GM12878 (cell line): ENCODE measurements around the gene SELENOW. TPM values are rescaled to one million over a fixed set of nuclear protein-coding genes. Genes with fewer than 3 reads are reported as not detected.

ENCODE experiments used
- ASH2L ChIP-seq: fragments of 300-600, 200-600 bp; sonication (generic); IDR thresholded peaks from 2 replicates; pipeline ENCODE4 v1.6.1; 2017; ENCODE audit warnings: low read depth, mild to moderate bottlenecking, borderline replicate concordance
- BHLHE40 ChIP-seq, 2 experiments: fragments of 450-650 bp in 1 of 2; IDR thresholded peaks; 2 replicates each; pipeline ENCODE4 v1.6.1; 2011 to 2017; ENCODE audit warnings: low read depth in 2 of 2, borderline replicate concordance in 1 of 2, improper control_type of control experiment in 1 of 2, low read length in 1 of 2, mild to moderate bottlenecking in 1 of 2
- BRCA1 ChIP-seq: IDR thresholded peaks from 2 replicates; pipeline ENCODE4 v1.6.1; 2011; ENCODE audit warnings: low read depth, low read length, improper control_type of control experiment
- DPF2 ChIP-seq: fragments of 450-650 bp; IDR thresholded peaks from 2 replicates; pipeline ENCODE4 v1.6.1; 2017; ENCODE audit warnings: mild to moderate bottlenecking
- EP300 ChIP-seq, 2 experiments: fragments of 150-350 bp in 1 of 2; IDR thresholded peaks; 2 replicates each; pipeline ENCODE4 v1.6.1; 2011 to 2012; ENCODE audit warnings: low read depth in 2 of 2, low read length in 2 of 2, borderline replicate concordance in 1 of 2, improper control_type of control experiment in 1 of 2, inconsistent platforms in 1 of 2; ENCODE audit not compliant: control insufficient read depth in 1 of 2
- EZH2 ChIP-seq: IDR thresholded peaks from 2 replicates; pipeline ENCODE4 v1.6.1; 2012; ENCODE audit warnings: low read depth, mild to moderate bottlenecking, control low read depth, inconsistent platforms, low read length, borderline replicate concordance; ENCODE audit not compliant: control insufficient read depth
- HCFC1 ChIP-seq: fragments of 150-350 bp; IDR thresholded peaks from 2 replicates; pipeline ENCODE4 v1.6.1; 2014; ENCODE audit warnings: low read length
- IKZF1 ChIP-seq: fragments of 450-650 bp; conservative IDR thresholded peaks from 2 replicates; pipeline ENCODE4 v1.6.1; 2017; ENCODE audit warnings: antibody characterized with exemption, mild to moderate bottlenecking
- KAT2A ChIP-seq: conservative IDR thresholded peaks from 2 replicates; pipeline ENCODE4 v1.6.1; 2011; ENCODE audit warnings: low read depth, low read length; ENCODE audit not compliant: control insufficient read depth
- KDM1A ChIP-seq: fragments of 200-600 bp; sonication (generic); IDR thresholded peaks from 2 replicates; pipeline ENCODE4 v1.6.1; 2016; ENCODE audit warnings: borderline replicate concordance
- MXI1 ChIP-seq: fragments of 150-350 bp; IDR thresholded peaks from 2 replicates; pipeline ENCODE4 v1.6.1; 2011; ENCODE audit warnings: low read depth, mild to moderate bottlenecking, inconsistent platforms, low read length, improper control_type of control experiment
- NFYA ChIP-seq: IDR thresholded peaks from 2 replicates; pipeline ENCODE4 v1.6.1; 2011; ENCODE audit warnings: low read depth, mild to moderate bottlenecking, low read length, improper control_type of control experiment, borderline replicate concordance
- NR2C2 ChIP-seq: IDR thresholded peaks from 2 replicates; pipeline ENCODE4 v1.6.1; 2011; ENCODE audit warnings: borderline replicate concordance, low read depth; ENCODE audit not compliant: control insufficient read depth, insufficient read length
- POU2F2 ChIP-seq: IDR thresholded peaks from 3 replicates; pipeline ENCODE4 v1.6.1; 2011; ENCODE audit warnings: low read depth, mild to moderate bottlenecking, low read length, borderline replicate concordance
- RUNX3 ChIP-seq: IDR thresholded peaks from 2 replicates; pipeline ENCODE4 v1.6.1; 2012; ENCODE audit warnings: low read length, inconsistent platforms
- USF1 ChIP-seq: IDR thresholded peaks from 2 replicates; pipeline ENCODE4 v1.6.1; 2011; ENCODE audit warnings: borderline replicate concordance, low read depth, mild to moderate bottlenecking, moderate library complexity, mixed read lengths, low read length; ENCODE audit not compliant: insufficient read depth; ENCODE audit errors: extremely low read length
- polyA plus RNA-seq, 11 experiments: library from polyadenylated mRNA; depleted of rRNA in 4 of 11; unstranded in 6 of 11; stranded (reverse) in 5 of 11; fragments of >200 nt; fragmentation: Nextera tagmentation in 4 of 11; fragmentation: Illumina TruSeq in 1 of 11; extraction: Ambion mirVana in 4 of 11; extraction: Trizol in 1 of 11; gene quantifications; 1 replicate in 1 of 11; 2 replicates in 10 of 11; pipeline versions ENCODE4 v1.2.1 to v1.2.3, GENCODE V29; 2011 to 2016; ENCODE audit warnings: inconsistent platforms in 2 of 11, missing spikeins in 2 of 11, low read depth in 1 of 11
- total RNA-seq, 4 experiments: library from RNA; depleted of rRNA in 3 of 4; stranded (reverse); fragments of >200 nt in 3 of 4; fragmentation: Illumina TruSeq in 1 of 4; extraction: Trizol in 1 of 4; gene quantifications; 2 replicates each; pipeline versions ENCODE4 v1.2.1 to v1.2.3, GENCODE V29; 2013 to 2021
- TF ChIP-seq, protein P1 (sequence below): fragments of 450-650 bp; IDR thresholded peaks from 2 replicates; pipeline ENCODE4 v1.6.1; 2018; ENCODE audit warnings: borderline replicate concordance, mild to moderate bottlenecking; ENCODE audit not compliant: partially characterized antibody
- TF ChIP-seq, protein P2 (sequence below): fragments of 450-650 bp; formaldehyde crosslinking; IDR thresholded peaks from 2 replicates; pipeline ENCODE4 v1.5.0; 2022; ENCODE audit warnings: mild to moderate bottlenecking, missing genetic modification characterization
- TF ChIP-seq, protein P3 (sequence below): IDR thresholded peaks from 2 replicates; pipeline ENCODE4 v1.6.1; 2012; ENCODE audit warnings: low read depth, low read length, improper control_type of control experiment
- TF ChIP-seq, protein P4 (sequence below): IDR thresholded peaks from 2 replicates; pipeline ENCODE4 v1.6.1; 2012; ENCODE audit warnings: low read depth, low read length, improper control_type of control experiment

The SELENOW gene
- total and polyA plus RNA-seq, 10 of the 15 experiments (the other 5 are each of a cell fraction or from before 2014, with no cell fraction given) = 53.3 to 186 (median 101) TPM

- TF ChIP-seq POU2F2 = peak; percentile 62; the same call in 2 of the 3 replicates
- TF ChIP-seq, protein P1, sequence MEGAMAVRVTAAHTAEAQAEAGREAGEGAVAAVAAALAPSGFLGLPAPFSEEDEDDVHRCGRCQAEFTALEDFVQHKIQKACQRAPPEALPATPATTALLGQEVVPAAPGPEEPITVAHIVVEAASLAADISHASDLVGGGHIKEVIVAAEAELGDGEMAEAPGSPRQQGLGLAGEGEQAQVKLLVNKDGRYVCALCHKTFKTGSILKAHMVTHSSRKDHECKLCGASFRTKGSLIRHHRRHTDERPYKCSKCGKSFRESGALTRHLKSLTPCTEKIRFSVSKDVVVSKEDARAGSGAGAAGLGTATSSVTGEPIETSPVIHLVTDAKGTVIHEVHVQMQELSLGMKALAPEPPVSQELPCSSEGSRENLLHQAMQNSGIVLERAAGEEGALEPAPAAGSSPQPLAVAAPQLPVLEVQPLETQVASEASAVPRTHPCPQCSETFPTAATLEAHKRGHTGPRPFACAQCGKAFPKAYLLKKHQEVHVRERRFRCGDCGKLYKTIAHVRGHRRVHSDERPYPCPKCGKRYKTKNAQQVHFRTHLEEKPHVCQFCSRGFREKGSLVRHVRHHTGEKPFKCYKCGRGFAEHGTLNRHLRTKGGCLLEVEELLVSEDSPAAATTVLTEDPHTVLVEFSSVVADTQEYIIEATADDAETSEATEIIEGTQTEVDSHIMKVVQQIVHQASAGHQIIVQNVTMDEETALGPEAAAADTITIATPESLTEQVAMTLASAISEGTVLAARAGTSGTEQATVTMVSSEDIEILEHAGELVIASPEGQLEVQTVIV = peak; percentile 90
- no peak; the same call in 1 of the 2 replicates for TF ChIP-seq HCFC1
- TF ChIP-seq, protein P2, sequence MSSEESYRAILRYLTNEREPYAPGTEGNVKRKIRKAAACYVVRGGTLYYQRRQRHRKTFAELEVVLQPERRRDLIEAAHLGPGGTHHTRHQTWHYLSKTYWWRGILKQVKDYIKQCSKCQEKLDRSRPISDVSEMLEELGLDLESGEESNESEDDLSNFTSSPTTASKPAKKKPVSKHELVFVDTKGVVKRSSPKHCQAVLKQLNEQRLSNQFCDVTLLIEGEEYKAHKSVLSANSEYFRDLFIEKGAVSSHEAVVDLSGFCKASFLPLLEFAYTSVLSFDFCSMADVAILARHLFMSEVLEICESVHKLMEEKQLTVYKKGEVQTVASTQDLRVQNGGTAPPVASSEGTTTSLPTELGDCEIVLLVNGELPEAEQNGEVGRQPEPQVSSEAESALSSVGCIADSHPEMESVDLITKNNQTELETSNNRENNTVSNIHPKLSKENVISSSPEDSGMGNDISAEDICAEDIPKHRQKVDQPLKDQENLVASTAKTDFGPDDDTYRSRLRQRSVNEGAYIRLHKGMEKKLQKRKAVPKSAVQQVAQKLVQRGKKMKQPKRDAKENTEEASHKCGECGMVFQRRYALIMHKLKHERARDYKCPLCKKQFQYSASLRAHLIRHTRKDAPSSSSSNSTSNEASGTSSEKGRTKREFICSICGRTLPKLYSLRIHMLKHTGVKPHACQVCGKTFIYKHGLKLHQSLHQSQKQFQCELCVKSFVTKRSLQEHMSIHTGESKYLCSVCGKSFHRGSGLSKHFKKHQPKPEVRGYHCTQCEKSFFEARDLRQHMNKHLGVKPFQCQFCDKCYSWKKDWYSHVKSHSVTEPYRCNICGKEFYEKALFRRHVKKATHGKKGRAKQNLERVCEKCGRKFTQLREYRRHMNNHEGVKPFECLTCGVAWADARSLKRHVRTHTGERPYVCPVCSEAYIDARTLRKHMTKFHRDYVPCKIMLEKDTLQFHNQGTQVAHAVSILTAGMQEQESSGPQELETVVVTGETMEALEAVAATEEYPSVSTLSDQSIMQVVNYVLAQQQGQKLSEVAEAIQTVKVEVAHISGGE = no peak
- TF ChIP-seq MXI1 = no peak
- TF ChIP-seq DPF2 = peak; percentile 72
- TF ChIP-seq, protein P3, sequence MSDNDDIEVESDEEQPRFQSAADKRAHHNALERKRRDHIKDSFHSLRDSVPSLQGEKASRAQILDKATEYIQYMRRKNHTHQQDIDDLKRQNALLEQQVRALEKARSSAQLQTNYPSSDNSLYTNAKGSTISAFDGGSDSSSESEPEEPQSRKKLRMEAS = peak; percentile 10
- TF ChIP-seq EP300 (IDR thresholded peaks at IDR 0.05; ENCODE audit: borderline replicate concordance in 1 of 2, control insufficient read depth in 1 of 2, low read depth in 2 of 2, low read length in 2 of 2) = no peak
- TF ChIP-seq BHLHE40 (IDR thresholded peaks at IDR 0.05; ENCODE audit: borderline replicate concordance in 1 of 2, low read depth in 2 of 2, low read length in 1 of 2) = peak; percentile 96 to 99
- TF ChIP-seq IKZF1 = peak; percentile 80
- TF ChIP-seq KAT2A = no peak
- TF ChIP-seq NFYA = no peak
- no peak for TF ChIP-seq KDM1A
- TF ChIP-seq RUNX3 = no peak
- TF ChIP-seq NR2C2 = no peak
- TF ChIP-seq USF1 = no peak
- no peak for TF ChIP-seq EZH2
- TF ChIP-seq, protein P4, sequence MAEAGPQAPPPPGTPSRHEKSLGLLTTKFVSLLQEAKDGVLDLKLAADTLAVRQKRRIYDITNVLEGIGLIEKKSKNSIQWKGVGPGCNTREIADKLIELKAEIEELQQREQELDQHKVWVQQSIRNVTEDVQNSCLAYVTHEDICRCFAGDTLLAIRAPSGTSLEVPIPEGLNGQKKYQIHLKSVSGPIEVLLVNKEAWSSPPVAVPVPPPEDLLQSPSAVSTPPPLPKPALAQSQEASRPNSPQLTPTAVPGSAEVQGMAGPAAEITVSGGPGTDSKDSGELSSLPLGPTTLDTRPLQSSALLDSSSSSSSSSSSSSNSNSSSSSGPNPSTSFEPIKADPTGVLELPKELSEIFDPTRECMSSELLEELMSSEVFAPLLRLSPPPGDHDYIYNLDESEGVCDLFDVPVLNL = no peak
- TF ChIP-seq BRCA1 = peak; percentile 43; the same call in 1 of the 2 replicates
- no peak for TF ChIP-seq ASH2L
These were observed at the start of gene SELENOW (continued) for GRCh38 chr19:47778049-47778953.
